CD4-positive, alpha-beta T cell treated with Interleukin-10 for 1 hour (primary cell): Measurements from ENCODE around the gene RGPD6.
"Not testable (repeated sequence)": the region's sequence is repeated elsewhere in the genome, so short reads cannot be mapped to it uniquely, and the experiment has no call there.

Experiments used
- DNase-seq: peaks from one replicate; pipeline ENCODE4 v3.0.0-alpha.2; 2020

RGPD6 gene

DNA sequence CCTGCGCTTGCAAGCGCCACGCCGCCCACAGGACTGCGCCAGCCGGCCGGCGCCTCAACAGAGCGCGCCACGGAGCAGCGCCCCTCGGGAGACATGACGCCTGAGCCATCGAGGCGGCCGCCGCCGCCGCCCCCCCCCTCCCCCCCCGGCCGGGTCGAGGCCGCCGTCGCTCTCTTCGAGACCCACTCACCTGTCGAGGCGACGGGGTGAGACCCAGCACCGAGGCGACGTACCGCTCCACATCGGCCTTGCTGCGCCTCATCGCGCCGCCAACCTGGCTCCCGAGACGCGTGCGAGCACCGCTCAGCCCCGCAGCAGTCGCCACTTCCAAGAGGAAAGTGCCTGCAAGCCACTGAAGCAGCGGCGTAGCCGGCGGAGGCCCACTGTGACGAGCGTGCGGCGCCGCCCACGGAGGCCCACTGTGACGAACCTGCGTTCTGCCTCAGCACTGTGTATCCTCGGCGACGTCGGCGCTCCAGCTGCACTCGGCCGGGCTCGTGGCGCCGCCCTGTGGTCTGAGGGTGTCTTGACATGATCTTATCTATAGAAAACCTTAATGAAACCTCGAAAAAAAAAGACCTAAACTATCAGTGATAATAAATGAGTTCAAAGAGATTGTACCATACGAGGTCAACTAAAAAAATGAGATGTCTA, at the start of gene RGPD6:
Gene RGPD6, minus strand, starts transcription at position 460 of the 654 bp plus-strand sequence. Its CDS starts 198 bp downstream, at position 262.
- not testable (repeated sequence) for DNase-seq

DNA sequence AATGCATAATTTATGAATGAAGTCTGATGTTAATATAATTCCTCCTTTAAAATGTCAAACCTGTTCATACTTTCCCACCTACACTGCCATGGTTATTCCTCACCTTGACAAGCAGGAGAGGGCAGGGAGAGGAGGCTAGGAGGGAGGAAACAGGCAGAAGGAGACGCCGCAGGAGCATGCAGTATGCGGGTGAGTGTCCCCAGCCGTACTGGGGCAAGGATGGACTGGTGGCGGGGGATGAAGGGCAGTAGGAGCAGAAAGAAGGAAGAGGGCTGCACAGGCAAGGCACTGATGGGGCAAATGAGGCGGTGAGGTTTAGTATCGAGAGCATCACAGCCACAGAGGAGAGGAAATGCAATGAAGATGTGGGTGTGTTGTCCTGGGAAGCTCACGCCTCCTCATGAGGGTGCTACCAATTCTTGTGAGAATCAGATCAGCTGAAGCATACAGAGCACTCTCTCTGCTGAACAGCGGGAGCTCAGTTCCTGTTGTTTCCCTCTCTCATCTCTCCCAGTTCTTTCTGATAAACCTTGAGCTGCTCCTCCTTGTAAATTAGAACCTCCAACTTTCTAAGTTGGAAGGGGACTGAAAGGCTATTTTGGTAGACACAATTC, 42.4 kb upstream of the RGPD6 start:
- DNase-seq, result not testable (repeated sequence)

- not testable (repeated sequence) for DNase-seq
These were observed 36.9 kb upstream of the RGPD6 start for GRCh38 chr2:110613927-110614326.

DNA sequence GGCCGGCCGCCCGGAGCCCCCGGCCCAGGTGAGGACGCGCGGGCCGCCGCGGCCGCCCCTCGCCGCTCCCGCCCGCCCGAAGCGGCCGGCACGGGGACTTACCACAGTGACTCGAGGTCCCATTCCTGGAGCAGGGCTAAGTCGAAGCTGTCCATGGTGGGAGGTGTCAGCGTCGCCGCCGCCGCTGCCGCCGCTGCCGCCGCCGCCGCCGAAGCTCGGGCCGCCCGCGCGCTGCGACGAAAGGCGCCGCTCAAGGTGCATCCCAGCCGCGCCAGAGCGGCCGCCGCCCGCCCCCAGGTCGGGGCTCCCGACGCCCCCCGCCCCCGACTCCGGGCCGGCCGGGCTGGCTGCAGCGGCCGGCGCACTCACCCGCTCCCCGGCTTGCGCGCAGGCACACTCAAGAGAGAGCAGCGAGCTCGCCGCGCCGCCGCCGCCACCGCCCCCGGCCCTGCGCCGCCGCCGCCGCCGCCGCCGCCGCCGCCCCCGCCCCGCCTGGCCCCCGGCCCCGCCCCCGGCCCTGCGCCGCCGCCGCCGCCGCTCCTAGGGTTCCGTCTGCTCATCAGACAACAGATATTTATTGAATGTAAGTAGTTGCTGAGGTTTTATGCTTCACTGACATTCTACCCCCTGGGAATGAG, 33.7 kb upstream of the RGPD6 start:
- peak; percentile 28 for DNase-seq

DNA sequence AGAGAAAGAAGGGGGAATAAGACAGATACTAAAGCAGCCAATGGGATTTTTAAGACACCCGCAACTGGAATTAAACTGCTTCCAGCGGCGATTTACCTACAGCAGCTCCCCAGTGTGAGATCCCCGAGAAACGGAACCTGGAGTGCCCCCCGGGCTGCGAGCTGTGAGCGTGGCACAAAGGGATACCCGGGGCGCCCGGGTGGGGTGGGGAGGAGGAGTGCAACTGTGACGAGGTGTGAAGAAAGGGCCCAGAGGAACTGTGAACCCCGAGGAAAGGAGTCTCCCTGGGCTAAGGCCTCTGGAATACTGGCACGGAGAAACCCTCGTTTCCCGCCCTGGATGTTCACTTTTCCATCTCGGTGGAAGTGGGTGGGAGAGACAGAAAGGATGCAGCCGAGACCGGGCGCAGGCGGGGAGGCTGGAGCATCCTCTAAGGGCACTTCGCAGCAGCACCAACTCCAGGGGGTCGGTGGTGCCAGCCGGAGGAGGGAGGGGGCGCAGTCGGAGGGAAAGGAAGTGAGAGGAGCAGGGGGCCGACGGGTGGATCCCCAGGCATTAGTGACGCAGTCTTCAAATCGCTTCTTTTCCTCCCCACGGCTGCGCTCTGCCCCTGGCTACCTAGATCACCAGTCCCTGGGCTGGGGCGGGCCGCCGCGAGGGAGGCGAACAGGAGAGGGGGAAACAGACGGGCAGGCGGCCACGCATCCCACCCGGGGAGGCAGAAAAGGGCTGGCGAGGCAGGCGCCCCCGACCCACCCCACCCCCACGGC, 33.0 kb upstream of the RGPD6 start:
- not testable (repeated sequence) for DNase-seq

DNA sequence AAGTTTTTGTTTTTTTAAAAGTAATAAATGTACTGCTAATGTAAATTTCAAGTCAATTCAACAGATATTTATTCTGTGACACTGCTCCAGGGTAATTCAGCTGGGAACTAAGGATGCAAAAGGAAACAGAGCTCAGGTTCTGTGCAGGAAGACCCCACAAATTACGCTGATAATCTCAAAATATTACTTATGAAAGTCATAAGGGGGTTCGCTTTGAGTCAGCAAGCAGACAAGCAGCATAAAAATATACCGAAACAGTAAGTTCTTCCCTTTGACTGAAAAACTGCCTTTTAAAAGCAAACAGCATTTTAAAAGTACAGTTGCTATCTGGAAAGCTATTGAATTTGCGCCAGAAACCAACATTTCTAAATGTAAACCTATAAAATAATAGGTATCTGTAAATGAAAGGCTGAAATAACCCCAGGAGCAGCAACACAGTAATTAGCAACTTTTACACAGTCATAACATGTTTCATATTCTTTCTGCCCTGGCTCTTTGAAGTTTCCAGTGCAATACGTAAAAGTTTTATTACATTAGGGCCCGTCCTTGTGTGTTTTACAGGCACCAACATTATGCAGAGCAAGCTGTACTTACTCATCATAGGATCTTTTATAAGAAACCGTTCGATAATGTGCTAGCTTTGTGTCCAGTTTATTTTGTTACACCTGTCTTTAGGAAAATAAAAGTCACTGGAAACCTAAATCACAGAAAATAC, 31.9 kb upstream of the RGPD6 start:
- not testable (repeated sequence) for DNase-seq

DNA sequence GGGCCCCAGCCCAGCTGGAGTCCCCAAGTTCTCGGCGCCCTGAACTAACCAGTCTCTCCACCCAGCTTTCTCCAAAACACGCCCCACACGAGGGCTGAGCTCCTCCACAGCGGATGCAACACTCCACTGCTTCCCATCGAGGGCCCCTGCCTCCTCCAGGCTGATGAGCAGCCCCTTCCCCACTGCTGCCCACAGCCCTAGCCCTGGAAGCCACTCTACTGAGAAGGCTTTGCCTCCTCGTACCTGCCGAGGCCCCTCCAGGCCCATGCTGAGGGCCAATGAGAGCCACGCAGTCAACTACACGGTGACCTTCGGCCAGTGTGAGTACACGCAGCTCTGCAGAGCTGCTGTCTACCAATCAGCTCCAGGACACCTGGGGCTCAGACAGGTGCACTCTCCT, 28.0 kb upstream of the RGPD6 start:
- DNase-seq, result not testable (repeated sequence)

DNA sequence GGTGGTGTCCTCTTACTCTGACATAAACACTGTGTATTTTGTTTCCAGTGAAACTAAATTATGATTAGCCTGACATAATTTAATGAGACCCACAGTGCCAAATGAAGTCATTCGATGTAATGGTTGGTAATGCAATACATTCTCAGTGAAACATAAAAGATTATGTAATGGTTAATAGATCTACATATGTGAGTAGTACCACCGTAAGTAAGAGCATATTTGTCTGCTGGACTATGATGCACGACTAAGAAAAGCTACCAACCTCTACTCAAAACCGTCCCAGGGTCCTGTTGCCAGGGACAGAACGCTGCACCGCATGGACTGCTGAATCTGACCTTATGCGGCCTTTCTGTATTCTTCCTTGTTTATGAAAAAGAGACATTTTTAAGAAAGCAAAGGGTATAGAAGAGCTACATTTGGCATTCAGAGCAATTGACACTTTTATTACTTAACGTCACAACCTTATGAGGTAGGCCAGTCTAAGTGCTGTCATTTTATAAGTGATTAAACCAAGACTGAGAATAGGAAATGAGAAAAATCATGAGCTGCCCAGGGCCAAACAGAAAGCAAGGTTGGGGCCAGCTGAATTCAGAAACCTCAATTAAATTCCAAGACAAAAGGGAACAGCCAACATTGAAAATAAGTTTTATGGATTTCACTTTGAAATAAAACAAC, 27.0 kb upstream of the RGPD6 start:
- not testable (repeated sequence) for DNase-seq

DNA sequence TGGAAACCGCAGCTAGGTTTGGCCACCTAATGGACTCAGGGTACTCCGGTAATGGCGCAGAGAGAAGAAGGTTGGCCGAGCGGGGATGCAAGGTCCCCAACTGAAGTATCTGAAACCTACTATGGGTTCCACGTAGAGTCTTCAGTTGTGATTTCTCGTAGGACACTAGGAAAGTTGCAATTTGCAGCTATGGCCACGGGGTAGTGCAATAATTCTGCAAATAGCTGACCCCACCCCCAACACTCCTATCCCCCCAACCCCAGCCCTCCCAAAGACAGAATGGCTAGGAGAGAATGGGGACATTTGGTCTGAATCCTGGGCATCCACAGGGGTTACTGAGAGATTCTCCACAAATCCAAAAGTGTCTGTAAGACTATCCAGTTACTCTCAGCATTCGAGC, 25.1 kb upstream of the RGPD6 start:
- DNase-seq, result not testable (repeated sequence)

- not testable (repeated sequence) for DNase-seq
These were observed 15.0 kb upstream of the RGPD6 start for GRCh38 chr2:110591973-110592372.

- not testable (repeated sequence) for DNase-seq
These were observed 12.8 kb upstream of the RGPD6 start for GRCh38 chr2:110589677-110590330.

GRCh38 chr2:110588520-110588919, 11.5 kb upstream of the RGPD6 start:
- DNase-seq, result not testable (repeated sequence)

- not testable (repeated sequence) for DNase-seq
These were observed 2.4 kb upstream of the RGPD6 start for GRCh38 chr2:110579216-110579965.

- not testable (repeated sequence) for DNase-seq
These were observed 1.4 kb upstream of the RGPD6 start for GRCh38 chr2:110578429-110578828.

DNA sequence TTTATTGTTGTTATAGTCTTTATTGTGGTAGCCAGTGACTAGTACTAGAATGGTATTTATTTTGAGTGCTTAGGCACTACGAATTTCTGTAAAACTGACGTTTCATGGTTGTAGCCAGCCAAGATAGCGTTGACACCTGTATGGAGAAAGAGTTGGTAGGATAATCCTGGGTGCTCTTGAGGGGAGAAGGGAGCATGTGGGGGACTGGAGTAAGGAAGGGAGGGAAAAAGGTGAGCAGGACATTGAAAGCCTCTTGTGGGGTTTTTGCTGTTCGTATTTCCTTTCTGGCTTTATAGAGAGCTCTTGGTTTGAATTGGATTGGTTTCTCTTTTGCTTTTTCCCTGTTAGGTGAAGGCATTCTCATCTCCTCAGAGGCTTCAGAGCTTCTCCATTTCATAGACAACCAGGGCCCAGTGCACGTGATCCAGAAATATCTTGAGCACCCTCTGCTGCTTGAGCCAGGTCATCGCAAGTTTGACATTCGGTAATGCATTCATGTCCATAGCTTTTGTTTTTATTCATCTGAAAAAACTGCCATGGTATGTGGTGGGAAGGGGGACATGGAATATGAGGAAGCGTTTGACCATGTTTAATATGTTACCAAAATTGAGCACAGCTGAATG, 77.2 kb downstream of the RGPD6 start:
- DNase-seq, result not testable (repeated sequence)

DNA sequence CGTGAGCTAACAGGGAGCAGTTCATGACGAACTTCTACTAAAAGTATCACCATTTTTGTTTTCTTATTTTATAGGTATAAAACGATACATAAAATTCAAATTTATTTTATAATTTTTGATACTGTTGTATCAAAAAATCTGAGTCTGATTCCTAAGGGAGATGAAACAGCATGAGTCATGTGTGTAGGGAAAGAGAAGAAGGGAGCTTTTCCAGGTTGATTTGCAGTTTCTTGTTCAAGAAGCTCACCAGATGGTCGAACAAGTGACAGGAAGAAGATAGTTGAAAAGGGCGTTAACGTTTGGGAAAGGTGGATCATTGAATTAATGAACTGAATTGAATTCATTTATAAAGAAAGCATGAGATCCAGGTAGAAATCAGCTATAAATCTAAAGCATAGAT, 81.0 kb downstream of the RGPD6 start:
- DNase-seq, result not testable (repeated sequence)

GRCh38 chr2:110494488-110494887, 82.5 kb downstream of the RGPD6 start:
- not testable (repeated sequence) for DNase-seq

- not testable (repeated sequence) for DNase-seq
These were observed 88.0 kb downstream of the RGPD6 start for GRCh38 chr2:110488991-110489390.

GRCh38 chr2:110482697-110483096, 94.3 kb downstream of the RGPD6 start:
- DNase-seq, result not testable (repeated sequence)

DNA sequence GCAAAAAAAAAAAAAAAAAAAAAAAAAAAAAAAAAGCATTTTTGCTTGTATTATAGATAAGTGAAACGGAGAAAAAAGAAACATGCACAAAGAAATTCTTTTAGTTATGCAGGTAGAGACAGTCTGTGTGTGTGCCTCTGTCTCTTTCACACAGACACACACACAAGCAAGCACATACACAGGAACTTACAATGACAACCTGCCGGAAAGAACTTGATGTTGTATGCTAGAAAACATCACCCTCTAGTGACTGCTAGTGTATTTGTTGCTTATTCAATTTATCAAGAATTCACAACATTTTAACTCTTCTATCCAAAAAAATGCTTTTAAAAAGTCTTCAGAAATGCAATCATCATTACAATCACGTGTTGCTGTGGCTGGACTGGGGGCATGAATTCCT, 95.8 kb downstream of the RGPD6 start:
- not testable (repeated sequence) for DNase-seq
